Measurements from ENCODE around the gene GPX2.

GPX2 gene

DNA sequence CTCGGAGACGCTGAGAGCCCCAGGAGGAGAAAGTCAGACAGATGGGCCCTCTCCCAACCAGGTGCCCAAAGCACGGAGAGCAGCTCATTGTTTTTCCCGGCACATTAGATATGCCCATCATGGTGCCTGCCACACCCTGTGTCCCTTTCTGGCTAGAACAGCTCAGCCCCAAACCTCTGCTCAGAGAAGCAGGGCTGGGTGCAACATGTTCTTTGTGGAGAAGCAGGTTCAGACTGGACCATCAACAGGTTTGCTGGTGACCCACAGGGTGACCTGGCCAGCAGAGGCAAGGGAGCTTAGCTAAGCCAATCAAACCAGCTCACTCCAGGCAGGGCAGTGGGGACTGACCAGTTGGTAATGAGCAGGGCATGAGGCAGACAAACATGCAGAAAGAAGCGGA lies 16.2 kb upstream of the GPX2 start:
- DNase-seq: no peak

GRCh38 chr14:64958201-64958600 lies 15.7 kb upstream of the GPX2 start:
- DNase-seq: no peak

GRCh38 chr14:64956697-64957406 lies 14.3 kb upstream of the GPX2 start:
- no peak for DNase-seq

GRCh38 chr14:64955297-64955696 lies 12.8 kb upstream of the GPX2 start:
- DNase-seq: no peak

DNA sequence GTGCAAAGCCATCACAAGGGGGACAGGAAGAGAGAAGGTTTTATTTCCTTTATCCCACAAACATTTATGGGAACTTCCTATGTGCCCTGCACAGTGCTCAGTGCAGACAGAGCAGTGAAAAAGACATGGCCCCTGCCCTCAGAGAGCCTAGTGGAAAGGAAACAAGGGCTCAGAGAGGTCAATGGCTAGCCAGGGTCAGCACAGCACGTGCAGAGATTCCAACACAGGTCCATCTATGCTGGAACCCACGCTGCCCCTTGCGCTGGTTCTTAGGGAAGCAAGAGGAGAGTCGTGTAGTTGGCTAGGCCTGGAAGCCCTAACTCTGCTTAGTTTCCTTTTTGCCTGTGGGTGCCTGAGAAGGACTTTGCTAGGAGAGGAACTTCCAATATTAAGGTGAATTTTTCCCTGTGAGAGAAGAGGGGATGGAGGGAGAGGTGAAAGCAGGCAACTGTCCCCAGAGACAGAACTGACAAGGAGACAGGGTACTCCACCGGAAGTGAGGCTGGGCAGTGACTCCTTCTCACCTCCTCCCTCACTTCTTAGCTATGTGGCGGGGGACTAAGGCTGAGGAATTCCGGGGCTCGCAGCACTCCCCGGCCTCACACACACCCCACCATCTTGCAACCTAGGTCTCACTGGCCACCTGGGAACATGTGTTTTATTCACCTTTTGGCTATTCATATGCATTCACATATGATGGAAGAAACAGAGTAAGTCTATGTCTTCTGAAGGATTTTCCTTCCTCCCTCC lies 12.1 kb upstream of the GPX2 start:
- no peak for DNase-seq

- DNase-seq: no peak
These were observed 11.1 kb upstream of the GPX2 start for GRCh38 chr14:64953661-64954060.

DNA sequence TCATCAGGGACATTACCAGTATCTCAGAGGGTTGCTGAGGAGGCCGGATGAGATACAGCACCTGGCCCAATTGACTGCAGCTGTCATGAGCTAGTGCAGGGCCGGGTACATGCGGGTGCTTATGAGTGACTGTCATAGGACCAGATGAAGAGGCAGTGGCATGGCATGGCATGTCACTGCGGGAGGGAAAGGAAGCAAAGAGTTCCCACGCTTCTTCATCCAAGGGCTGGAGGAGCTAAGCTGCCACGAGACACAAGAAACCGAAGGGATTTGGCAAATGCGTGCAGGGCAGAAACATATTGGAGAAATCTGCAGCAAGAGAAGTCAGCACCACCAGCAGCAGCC lies 10.7 kb upstream of the GPX2 start:
- DNase-seq: no peak

GRCh38 chr14:64952598-64953309 lies 10.2 kb upstream of the GPX2 start:
- DNase-seq: no peak

GRCh38 chr14:64951724-64952123 lies 9.2 kb upstream of the GPX2 start:
- DNase-seq: no peak

- no peak for DNase-seq
These were observed 8.7 kb upstream of the GPX2 start for GRCh38 chr14:64951291-64951690.

DNA sequence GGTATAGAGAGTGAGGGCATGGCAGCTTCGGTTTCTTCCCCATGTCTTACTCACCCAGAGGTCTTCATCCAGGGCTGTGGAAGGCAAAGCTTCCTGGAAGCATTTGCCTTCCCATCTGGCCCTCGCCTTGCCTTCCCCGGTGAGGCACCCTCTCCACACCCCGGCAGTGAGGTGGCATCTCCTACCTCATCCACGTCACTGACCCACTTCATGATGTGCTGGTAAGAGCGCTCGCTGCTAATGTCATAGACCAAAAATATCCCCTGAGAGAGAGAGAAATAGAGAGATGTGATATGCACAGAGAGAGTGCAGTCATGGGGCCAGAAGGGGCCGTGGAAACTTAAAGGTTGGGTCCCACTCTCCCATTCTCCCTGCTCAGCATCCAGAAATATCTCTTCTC lies 8.3 kb upstream of the GPX2 start:
- DNase-seq: no peak

GRCh38 chr14:64948612-64949210 lies 6.2 kb upstream of the GPX2 start:
- no peak for DNase-seq

DNA sequence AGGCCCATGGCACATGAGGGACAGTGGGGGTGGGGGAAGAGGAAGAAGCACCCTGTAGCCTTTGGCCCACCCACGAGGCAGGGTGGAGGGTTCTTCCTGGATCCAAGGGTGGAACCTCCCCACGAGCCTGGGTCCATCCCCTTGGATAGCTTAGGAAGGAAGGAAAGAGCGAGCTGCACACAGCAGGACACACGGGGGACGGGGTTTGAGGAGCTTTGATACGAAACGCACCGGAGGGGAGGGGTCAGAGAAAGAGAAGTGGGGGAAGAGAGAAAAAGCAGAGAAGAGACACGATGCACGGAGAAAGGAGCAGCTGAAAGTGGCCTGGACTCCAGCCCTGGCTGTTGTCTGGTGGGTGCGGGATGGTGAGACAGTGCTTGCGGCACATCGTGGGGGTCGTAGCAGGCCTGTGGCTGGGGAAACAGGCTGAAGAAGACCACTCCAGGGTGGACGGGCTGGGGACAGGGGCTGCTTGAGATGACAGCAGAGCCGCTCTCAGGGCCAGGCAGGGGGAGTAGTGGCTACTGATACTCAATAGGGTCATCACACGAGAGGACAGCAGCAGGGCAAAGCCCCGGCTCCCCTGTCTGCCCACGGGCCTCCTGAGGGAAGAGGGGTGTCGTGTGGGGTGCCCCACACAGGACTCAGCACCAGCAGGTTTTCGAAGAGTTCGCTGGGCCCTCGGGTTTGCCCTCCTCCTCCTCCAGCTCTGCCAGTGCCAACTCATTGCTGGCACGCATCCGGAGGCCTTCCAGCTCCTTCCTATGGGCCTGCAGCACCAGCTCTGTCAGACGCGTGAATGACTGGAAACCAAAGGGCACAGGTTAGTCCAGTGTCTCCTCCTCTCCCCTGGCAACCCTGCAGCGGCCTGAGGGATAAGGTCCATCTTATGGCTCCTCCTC lies 5.4 kb upstream of the GPX2 start:
- no peak for DNase-seq

GRCh38 chr14:64946310-64947045 lies 3.9 kb upstream of the GPX2 start:
- DNase-seq: no peak

GRCh38 chr14:64945431-64946178 lies 3.1 kb upstream of the GPX2 start:
- DNase-seq: no peak

DNA sequence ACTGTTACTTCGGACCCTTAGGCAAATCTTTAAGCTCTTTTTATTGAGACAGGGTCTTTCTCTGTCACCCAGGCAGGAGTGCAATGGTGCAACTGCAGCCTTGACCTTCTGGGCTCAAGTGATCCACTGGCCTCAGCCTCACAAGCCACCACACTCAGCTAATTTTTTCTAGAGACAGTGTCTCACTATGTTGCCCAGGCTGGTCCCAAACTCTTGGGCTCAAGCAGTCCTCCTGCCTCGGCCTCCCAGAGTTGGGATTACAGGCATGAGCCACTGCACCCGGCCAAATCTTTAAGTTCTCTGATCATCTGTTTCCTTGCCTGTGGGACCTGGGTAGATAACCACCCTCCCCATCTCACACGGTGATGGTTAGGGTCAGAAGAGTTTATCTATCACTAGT lies 2.3 kb upstream of the GPX2 start:
- no peak for DNase-seq

DNA sequence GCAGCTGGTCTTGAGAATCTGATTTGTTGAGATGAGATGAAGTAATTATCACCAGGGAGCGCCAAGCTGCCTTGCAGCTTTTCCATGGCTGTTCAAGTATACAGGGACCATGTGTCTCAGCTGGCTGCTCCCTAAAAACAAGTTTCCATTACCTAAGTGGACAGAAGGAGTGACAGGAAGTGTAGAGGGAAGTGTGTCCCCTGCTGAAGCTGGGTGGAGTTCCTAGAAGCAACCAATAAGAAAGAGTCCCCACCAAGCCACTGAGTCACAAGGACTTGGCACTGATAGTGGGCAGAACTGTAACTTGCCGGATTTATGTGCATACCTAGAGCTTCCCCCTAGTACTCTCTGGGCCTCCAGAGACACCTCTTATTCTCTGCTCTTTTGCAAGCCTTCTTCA lies 1.5 kb upstream of the GPX2 start:
- DNase-seq: no peak

DNA sequence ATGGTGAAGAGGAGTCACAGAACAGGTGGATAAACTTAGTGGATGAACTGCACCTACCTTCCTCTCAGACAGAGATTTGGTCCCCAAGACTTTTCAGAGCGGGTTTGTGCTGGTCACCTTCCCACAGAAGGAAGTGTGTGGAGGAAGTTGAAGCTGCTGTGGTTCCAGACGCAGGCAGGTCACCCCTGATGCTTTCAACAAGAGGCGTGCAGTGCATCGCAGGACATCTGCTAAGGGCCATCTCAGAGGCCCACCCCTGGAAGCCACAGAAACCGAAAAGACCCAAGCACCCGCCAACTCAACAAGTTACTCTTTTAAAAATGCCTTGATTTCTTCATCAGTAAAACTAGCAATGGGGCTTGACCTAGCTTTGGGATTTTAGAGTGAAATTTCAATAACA lies 1.0 kb upstream of the GPX2 start:
- no peak for DNase-seq

DNA sequence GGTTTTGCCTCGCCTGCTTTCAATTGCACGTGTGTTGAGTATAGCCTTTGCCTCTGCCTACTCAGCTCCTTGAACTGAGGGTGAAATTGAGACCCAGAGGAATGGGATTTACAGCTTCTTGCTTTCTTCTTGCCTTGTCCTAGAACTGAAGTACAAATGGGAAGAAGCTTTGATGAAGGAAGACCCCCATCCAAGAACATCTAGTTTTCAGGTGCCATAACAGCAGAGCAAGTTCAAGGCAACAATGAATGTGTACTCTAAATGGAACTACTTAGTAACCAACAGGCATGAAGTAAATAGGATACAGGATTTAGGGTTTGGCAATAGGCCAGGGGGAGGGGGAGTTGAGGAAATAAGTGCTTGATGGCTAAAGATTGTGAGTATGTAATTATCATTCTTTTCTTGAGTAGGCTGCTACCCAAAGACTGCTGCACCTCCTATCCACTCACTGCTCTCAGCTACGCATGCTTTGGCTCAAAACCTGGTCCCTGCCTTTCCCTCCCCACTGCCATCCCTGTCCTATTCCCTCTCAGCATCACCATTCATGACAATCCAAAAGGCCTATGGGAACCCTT lies 2.1 kb downstream of the GPX2 start:
- DNase-seq: no peak

- no peak for DNase-seq
These were observed 2.7 kb downstream of the GPX2 start for GRCh38 chr14:64939817-64940190.
